Measurements from ENCODE around the gene SYNJ2.

The SYNJ2 gene

GRCh38 chr6:157982102-157982562 is 469 bp downstream of the SYNJ2 start:
- DNase-seq = no peak

DNA sequence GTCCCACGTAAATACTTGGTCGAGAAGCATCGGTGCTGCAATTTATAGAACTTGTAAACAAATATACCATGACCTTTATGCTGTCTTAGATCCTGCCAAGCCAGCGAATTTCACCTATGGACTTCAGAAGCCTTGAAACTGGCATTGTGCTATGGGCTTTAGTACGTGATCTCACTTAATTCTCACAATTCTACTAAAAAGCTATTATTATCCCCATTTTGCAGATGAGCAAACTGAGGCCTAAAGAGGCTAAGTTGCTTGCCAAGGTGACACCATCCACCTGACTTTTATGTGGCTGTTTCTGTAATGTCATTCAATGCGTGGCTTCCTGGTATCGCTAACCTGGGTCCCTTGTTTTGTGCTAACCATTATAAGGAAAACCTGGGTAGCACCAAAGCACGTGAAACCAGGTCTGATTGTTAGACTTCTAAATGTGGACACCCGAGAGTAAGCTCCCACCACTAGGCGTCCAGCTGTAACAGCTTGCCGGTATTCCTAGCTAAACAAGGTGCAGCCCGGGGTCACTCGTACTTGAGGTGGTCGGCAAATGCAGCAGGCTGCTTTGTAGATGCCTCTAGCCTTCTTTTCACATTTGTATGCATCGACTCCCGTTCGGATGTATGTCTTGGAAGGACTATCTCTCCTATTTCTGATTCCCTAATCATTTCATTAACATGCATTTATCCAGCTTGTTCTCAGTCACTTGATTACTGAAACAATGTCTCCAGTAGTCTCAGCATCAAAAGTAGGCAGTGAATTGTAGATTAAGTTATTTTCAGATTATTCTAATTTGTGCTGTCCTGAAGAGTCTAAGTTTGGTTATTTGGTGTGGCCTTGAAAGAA is 1.1 kb downstream of the SYNJ2 start:
- no peak for DNase-seq

DNA sequence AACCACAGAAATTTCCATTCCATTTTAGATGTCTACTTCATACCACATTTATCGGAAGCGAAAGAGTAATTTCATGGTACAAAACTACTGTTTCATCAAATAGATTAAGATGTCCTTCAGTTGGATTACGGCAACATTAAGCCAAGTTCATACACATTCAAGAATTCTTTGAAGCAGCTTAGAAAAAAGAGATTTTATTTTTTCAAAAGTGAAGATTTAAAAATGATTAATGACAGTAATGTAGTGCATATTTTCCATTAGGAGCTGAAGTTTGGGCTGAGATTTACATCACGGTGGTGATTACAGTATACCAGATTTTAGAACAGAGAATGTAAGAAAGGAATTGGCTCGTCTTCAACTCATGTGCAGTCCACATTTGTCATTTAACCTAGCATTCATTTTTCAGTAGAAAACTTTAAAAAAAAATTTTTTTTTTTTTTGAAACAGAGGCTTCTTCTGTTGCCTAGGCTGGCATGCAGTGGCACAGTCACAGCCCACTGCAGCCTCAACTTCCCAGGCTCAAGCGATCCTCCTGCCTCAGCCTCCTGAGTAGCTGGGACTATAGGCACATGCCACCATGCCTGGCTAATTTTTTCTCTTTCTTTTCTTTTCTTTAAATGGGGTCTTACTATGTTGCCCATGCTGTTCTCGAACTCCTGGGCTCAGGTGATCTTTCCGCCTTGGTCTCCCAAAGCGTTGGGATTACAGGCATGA is 1.9 kb downstream of the SYNJ2 start:
- DNase-seq = no peak

DNA sequence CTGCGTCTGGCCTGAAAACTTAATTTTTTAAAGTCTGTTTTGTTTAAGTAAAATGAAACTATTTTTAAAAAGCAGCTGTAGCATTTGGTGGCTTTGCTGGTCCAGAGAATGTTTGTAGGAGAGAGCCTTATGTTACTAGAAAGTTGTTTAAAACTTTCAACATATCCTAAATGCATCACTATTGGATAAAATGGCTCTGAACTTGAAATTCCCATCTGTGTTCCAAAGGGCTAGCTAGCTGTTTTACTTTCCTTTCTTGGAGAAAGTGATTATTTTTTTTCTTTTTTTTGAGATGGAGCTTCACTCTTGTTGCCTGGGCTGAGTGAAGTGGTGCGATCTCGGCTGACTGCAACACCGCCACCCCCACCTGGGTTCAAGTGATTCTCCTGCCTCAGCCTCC is 2.5 kb downstream of the SYNJ2 start:
- no peak for DNase-seq

DNA sequence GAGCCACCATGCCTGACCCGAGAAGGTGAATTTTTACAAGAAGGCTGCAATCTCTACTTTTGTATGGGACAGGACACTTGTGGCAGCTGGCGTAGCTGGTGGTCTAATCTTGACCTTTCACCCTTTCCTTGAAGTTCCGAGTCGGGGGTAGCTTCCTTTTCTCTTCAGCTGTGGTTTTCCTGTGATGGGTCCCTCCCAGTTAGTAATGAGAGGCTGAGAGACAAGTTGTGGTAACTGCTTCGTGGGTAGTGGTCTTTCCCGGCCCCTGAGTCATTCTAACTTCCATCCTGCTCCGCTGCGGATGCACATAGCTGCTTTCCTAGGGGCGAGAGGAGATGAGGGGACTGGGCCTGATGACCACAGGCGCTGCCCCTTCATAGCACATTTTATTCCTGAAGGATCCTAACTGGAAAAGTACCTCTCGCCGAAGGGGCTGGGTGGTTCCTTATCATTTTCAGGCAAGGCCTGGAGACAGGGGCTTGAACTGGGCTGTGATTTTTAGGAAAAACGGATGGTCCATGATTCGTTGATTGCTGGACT is 3.1 kb downstream of the SYNJ2 start:
- DNase-seq = no peak

GRCh38 chr6:157985378-157986155 is 3.9 kb downstream of the SYNJ2 start:
- DNase-seq = no peak

DNA sequence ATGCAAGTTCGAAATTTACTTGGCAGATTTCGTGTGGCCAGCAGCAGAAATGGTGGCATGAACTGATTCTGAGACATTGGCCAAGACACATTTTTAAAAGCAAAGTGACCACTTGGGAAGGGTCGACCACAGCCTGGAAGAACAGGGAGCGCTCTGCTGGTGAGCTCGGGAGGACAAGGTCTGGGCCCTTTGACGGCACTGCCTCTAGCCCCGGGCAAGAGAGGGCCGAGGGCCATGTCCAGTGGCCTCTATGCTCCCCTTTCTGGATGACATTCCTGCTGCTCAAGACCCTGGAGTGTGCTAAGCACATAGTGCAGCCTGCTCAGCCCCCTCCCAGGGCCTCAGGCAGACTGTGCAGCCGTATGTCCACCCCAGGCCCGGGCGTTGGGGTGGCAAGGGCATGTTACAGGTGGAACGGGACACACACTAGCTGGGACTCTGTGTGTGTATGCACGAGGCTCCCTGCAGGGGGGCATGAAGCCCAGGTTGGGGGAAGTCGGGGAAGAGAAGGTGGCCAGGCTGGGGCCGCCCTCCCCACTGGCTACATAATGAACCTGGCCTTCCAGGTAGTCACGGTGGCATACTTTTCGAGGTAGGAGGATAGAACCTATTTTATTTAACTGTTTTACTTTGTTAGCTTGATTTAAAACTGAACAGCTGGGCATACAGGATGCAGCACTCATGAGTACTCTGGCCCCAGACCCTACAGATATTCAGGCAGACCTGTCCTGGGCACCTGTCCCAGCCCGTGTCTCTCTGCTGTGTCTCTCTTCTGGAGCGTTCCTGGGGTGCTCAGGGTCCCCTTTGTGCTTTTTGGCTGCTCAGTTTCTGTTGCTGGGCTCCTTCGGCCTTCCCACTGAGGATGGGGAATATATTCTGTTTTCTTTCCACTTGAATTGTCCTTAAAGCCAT is 6.4 kb downstream of the SYNJ2 start:
- DNase-seq = no peak

DNA sequence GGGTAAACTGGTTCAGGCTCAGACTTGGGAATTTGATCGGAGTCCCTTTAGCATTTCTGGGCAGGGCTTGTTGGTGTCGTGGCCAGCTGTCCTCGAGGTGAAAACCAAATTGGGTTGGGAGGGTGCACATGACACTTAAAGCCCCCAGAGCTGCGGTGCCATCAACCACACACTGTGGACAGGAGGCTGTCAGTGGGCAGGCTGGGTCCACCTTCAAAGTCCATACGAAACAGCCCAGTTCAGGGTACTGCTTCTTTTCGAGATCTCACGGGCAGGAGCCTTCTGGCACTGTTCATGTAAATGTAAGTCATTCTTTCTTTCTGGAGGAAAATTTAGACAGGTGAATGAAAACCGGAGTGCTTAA is 7.0 kb downstream of the SYNJ2 start:
- DNase-seq = no peak

DNA sequence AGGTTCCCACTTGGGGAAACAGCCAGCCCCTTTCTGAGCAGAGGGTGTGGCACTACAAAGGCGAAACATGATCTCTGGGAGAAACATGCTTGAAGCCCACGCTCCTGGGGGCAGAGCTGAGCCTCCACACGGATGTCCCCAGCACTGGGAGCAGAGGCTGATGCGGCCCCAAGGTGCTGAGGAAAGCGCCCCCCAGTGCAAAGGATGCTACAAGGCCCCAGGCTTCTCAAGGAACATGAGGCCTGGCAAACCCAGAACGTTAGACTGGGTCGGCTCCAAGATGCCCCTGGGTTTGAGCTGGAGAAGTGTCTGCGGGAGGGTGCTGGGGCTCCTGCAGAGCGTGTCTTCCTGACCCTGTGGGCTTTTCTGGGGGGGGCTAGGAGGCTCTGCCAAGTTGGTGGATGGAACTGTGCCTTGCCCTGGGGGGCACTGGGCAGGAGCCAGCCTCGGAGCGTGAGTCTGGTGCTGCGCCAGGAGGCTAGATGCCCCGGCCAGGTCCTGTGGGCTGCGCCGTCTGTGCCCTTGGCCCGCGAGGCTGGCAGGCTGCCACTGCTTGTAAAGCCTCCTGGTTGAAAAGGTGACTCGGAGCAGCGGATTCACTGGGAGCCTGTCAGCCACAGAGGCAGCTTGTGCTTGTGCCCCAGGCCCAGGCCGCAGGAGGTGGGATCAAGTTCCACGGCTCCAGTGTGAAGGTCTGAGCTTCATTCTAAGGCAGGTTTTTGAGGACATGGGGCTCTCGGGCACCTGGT is 8.1 kb downstream of the SYNJ2 start:
- no peak for DNase-seq

GRCh38 chr6:157990321-157991066 is 8.8 kb downstream of the SYNJ2 start:
- no peak for DNase-seq

DNA sequence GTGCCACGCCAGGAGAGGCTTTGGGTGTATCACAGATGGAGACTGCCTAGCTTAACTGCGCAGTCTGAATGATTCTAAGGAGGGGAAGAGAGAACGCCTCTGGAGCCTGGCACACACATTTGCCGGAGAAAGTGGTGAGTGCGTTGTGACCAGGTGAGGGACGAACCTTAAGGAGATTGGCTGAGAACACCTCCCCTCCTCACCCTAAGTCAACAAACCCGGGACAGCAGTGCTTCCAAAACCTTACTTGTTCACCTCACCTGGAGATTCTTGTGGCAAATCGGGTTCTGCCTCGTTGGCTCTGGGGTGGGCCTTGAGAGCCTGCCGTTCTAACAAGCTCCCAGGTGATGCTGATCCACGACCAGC is 9.4 kb downstream of the SYNJ2 start:
- no peak for DNase-seq

DNA sequence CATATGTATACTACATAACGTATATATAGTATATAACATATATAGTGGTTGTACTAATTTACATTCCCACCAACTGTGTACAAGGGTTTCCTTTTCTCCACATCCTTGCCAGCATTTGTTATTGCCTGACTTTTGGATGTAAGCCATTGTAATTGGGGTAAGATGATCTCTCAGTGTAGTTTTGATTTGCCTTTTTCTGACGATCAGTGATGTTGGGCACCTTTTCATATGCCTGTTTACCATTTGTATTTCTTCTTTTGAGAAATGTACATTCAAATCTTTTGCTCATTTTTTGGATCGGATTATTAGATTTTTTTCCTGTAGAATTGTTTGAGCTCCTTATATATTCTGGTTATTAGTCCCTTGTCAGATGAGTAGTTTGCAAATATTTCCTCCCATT is 11.4 kb downstream of the SYNJ2 start:
- no peak for DNase-seq

- DNase-seq = no peak
Observed at GRCh38 chr6:157994125-157994795, 12.6 kb downstream of the SYNJ2 start.

DNA sequence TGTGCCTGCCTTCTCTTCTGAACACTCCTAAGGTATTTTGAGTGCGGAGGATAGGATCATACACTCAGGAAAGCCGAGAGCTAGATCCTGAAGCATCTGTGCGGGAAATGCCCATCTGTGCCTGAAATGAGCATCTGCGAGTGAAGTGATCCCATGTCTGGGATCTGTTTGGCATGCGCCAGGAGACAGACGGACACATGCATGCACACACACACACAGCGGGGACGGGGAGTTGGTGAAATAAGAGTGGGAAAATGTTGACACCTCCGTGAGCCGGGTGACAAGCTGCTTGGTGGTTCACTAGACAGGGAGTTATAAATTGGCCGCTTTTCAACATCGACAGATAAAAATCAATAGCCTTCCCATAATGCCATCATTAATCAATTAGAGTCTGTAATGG is 13.8 kb downstream of the SYNJ2 start:
- DNase-seq = no peak

DNA sequence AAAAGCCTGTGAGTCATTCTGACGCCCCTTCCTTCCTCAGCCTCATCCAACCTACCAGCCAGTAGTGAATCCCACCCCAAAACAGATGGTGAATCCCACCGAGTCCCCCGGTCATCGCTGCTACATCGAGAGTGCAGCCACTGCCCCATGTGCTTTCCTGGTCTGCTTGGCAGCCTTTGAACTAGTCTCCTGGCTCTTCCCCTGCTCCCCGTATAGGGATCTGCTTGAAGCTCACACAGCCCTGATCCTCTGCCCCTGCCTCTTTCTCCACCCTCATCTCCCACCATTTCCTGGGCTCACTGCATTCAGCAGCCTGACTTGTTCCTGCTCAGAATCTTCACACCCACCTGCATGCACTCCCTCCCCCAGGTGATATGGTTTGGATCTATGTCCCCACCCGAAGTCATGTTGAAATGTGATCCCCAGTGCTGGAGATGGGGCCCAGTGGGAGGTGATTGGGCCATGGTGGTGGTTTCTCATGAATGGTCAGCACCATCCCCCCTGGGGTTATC is 14.6 kb downstream of the SYNJ2 start:
- DNase-seq = no peak

DNA sequence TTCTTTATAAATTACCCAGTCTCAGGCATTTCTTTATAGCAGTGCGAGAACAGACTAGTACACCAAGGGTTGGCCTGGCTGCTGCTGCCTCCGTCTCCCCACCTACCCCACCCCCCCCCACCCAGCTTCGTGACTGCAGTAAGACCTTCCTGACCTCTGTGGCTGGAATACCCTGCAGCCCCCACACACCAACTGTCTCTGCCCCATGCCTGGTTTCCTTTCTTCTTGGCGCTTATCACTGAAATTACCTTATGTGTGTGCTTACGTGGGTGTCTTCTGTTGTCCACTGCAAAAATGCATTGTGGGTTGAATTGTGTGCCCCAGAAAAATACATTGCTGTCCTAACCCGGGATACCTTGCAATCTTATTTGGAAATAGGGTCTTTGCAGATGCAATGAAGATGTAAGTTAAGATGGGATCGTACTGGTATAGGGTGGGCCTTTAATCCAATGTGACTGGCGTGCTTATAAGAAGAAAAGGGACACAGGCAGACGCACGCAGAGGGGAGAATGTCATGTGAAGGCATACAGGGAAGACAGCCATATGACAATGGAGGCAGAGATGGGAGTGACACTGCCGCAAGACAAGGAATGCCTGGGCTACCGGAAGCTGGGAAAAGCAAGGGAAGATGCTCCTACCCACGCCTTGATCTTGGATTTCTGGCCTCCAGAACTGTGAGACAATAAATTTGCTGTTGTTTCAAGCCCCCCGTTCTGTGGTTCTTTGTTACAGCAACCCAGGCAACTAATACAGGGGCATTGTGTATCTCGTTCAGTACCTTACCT is 15.4 kb downstream of the SYNJ2 start:
- DNase-seq = no peak

DNA sequence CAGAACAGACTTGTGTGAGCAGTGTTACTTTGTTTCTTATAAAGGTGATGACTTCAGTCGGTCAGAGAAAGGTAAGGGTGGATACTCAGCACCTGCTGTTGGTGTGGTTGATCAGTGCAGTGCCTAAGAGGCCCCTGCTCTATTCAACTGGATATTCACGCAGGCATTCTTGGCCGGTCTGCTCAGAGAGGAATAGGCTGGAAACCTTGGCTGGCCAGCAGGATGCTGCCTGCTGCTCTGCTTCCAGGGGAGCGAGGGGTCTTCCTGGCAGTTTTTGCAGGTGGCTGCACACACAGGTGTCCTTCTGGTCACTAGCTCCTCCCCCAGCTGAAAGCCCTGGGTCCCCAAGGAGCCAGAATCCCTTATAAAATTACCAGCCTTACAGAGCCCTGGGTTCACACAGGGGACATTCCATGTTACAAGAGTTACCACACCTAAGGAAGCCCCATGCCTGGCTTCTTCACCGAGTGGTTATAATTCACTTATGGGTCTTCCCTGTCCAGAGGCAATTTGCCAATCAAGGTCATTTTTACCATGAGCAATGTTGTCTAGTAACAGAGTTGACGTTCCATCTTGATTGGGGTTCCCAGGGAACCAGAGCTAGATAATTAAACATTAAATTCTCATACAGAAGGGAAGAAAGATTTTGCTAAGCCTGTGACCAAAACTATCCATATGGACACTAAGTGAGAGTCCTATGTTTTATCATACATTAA is 16.4 kb downstream of the SYNJ2 start:
- DNase-seq = no peak

DNA sequence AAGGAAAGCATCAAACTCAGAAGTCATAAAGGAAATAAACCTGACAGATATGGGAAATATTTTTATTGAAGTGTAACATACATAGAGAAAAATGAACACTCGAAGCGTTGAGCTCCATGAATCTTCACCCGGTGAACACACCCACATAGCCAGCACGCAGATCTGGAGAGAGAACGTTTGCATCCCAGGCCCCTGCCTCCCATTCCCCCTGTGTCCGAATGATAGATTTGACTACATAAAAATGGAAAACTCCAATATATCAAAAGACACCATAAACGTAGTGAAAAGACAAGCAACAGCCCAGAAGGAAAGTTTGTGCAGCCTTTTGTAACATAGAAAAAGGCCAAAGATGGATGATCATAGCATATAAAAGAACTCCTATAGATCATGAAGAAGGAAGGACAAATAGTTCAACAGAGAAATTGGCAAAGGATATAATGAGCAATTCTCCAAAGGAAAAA is 17.1 kb downstream of the SYNJ2 start:
- DNase-seq = no peak
